K562 (cell line): ENCODE data around the gene DND1. TPM values are rescaled to one million over a fixed set of nuclear protein-coding genes. Genes with fewer than 3 reads are reported as not detected.

Experiments used
- ATF7 ChIP-seq: fragments of 450-650 bp; IDR thresholded peaks from 2 replicates; pipeline ENCODE4 v1.7.1; 2014; ENCODE audit warnings: mild to moderate bottlenecking, moderate library complexity
- CCNT2 ChIP-seq: IDR thresholded peaks from 2 replicates; pipeline ENCODE4 v1.6.1; 2011; ENCODE audit warnings: borderline replicate concordance, low read depth, mild to moderate bottlenecking, moderate library complexity, mixed read lengths, low read length; ENCODE audit not compliant: insufficient read length; ENCODE audit errors: extremely low read depth
- DIDO1 ChIP-seq: fragments of 450-650 bp; IDR thresholded peaks from 2 replicates; pipeline ENCODE4 v1.6.1; 2016; ENCODE audit warnings: low read depth, missing biosample characterization, missing genetic modification characterization
- DNMT1 ChIP-seq: fragments of 450-650 bp; IDR thresholded peaks from 2 replicates; pipeline ENCODE4 v1.6.1; 2016; ENCODE audit warnings: antibody characterized with exemption, mild to moderate bottlenecking
- ERF ChIP-seq: fragments of 450-650 bp; formaldehyde crosslinking; IDR thresholded peaks from 2 replicates; pipeline ENCODE4 v1.4.0; 2020; ENCODE audit warnings: mild to moderate bottlenecking, mixed read lengths
- GATA2 ChIP-seq: sonication (generic); formaldehyde crosslinking; IDR thresholded peaks from 2 replicates; pipeline ENCODE4 v1.4.0; 2020; ENCODE audit warnings: mild to moderate bottlenecking, missing genetic modification reagents
- HCFC1 ChIP-seq: IDR thresholded peaks from 2 replicates; pipeline ENCODE4 v1.6.1; 2012; ENCODE audit warnings: low read depth, low read length, improper control_type of control experiment
- HDAC3 ChIP-seq: fragments of 450-650 bp; IDR thresholded peaks from 2 replicates; pipeline ENCODE4 v1.6.1; 2018; ENCODE audit warnings: borderline replicate concordance, mild to moderate bottlenecking, moderate library complexity; ENCODE audit not compliant: partially characterized antibody
- MEF2D ChIP-seq: conservative IDR thresholded peaks from 2 replicates; pipeline ENCODE4 v1.6.1; 2016; ENCODE audit warnings: low read depth, missing genetic modification characterization, missing compliant biosample characterization
- PHF20 ChIP-seq: fragments of 450-650 bp; IDR thresholded peaks from 2 replicates; pipeline ENCODE4 v1.6.1; 2018; ENCODE audit not compliant: partially characterized antibody
- POLR2B ChIP-seq: fragments of 450-650 bp; IDR thresholded peaks from 2 replicates; pipeline ENCODE4 v1.6.1; 2018; ENCODE audit warnings: low read depth; ENCODE audit not compliant: partially characterized antibody
- POLR2H ChIP-seq: IDR thresholded peaks from 2 replicates; pipeline ENCODE4 v1.6.1; 2016; ENCODE audit warnings: missing genetic modification characterization, low read depth, mild to moderate bottlenecking, control low read depth, missing compliant biosample characterization, moderate library complexity
- RBM34 ChIP-seq: fragments of 200-400 bp; formaldehyde crosslinking; IDR thresholded peaks from 2 replicates; pipeline ENCODE4 v1.6.1; 2018; ENCODE audit warnings: low read length, borderline replicate concordance; ENCODE audit not compliant: insufficient read depth
- SAP30 ChIP-seq: fragments of 200-600 bp; sonication (generic); IDR thresholded peaks from 2 replicates; pipeline ENCODE4 v1.6.1; 2012; ENCODE audit warnings: borderline replicate concordance, low read depth, mild to moderate bottlenecking, moderate library complexity, low read length, control low read depth, inconsistent platforms; ENCODE audit not compliant: insufficient read depth, poor library complexity, severe bottlenecking
- SIN3B ChIP-seq: fragments of 450-650 bp; IDR thresholded peaks from 2 replicates; pipeline ENCODE4 v1.6.1; 2017; ENCODE audit warnings: low read depth, mild to moderate bottlenecking, moderate library complexity
- SMAD4 ChIP-seq: fragments of 250-450 bp; sonication (Bioruptor Pico); conservative IDR thresholded peaks from 2 replicates; pipeline ENCODE4 v1.8.0; 2021; ENCODE audit warnings: inconsistent platforms, mild to moderate bottlenecking, moderate library complexity
- TCF7 ChIP-seq: sonication (generic); IDR thresholded peaks from 2 replicates; pipeline ENCODE4 v1.6.1; 2016; ENCODE audit warnings: antibody characterized with exemption, borderline replicate concordance
- TFAP4 ChIP-seq: sonication (generic); formaldehyde crosslinking; IDR thresholded peaks from 2 replicates; pipeline ENCODE4 v1.8.0; 2022; ENCODE audit warnings: missing genetic modification reagents, mild to moderate bottlenecking, moderate library complexity, borderline replicate concordance
- THRA ChIP-seq: fragments of 450-650 bp; IDR thresholded peaks from 2 replicates; pipeline ENCODE4 v1.6.1; 2017; ENCODE audit warnings: mild to moderate bottlenecking, moderate library complexity
- THRB ChIP-seq: fragments of 450-650 bp; formaldehyde crosslinking; conservative IDR thresholded peaks from 2 replicates; pipeline ENCODE4 v1.4.0; 2022; ENCODE audit warnings: mild to moderate bottlenecking, missing genetic modification characterization
- YY1 ChIP-seq, 3 experiments: IDR thresholded peaks; 2 replicates each; pipeline ENCODE4 v1.6.1; 2011; ENCODE audit warnings: low read length in 2 of 3, mild to moderate bottlenecking in 2 of 3, moderate library complexity in 2 of 3, borderline replicate concordance in 1 of 3, control low read depth in 1 of 3, low read depth in 1 of 3; ENCODE audit not compliant: insufficient read depth in 3 of 3, insufficient replicate concordance in 2 of 3, control insufficient read depth in 1 of 3, insufficient read length in 1 of 3; ENCODE audit errors: extremely low read depth in 1 of 3
- ZBTB8A ChIP-seq: fragments of 450-650 bp; IDR thresholded peaks from 2 replicates; pipeline ENCODE4 v1.6.1; 2018; ENCODE audit warnings: mild to moderate bottlenecking, moderate library complexity; ENCODE audit not compliant: partially characterized antibody
- ZKSCAN3 ChIP-seq: fragments of 250-450 bp; sonication (Bioruptor Pico); IDR thresholded peaks from 2 replicates; pipeline ENCODE4 v1.4.0; 2020
- ZNF75A ChIP-seq: fragments of 450-650 bp; formaldehyde crosslinking; IDR thresholded peaks from 2 replicates; pipeline ENCODE4 v1.4.0; 2020; ENCODE audit warnings: mild to moderate bottlenecking
- polyA plus RNA-seq, 8 experiments: library from polyadenylated mRNA; depleted of rRNA in 4 of 8; stranded (reverse) in 5 of 8; unstranded in 3 of 8; fragments of >200 nt; fragmentation: Nextera tagmentation in 2 of 8; fragmentation: Illumina TruSeq in 1 of 8; extraction: Ambion mirVana in 2 of 8; extraction: Trizol in 1 of 8; gene quantifications; 2 replicates each; pipeline versions ENCODE4 v1.2.1 to v1.2.3, GENCODE V29; 2011 to 2014; ENCODE audit warnings: inconsistent platforms in 1 of 8, missing spikeins in 1 of 8
- total RNA-seq, 7 experiments: library from RNA; depleted of rRNA in 6 of 7; stranded (reverse); fragments of >200 nt in 6 of 7; fragmentation: Illumina TruSeq in 2 of 7; extraction: Trizol in 2 of 7; gene quantifications; 2 replicates each; pipeline versions ENCODE4 v1.2.1 to v1.2.3, GENCODE V29; 2011 to 2021; ENCODE audit warnings: low replicate concordance in 1 of 7

Gene DND1
- total and polyA plus RNA-seq, 9 of the 15 experiments (the other 6 are each of a cell fraction or from before 2014, with no cell fraction given): 0.37 to 2.0 (median 0.90) TPM; not detected in 3

GRCh38 chr5:140664359-140665119, 8.8 kb downstream of the DND1 start, which contains the start of gene WDR55 (continued):
- peak; percentile 99 for TF ChIP-seq THRA
- TF ChIP-seq THRB (CRISPR knock-in tag): peak; percentile 60
- peak; percentile 56; the same call in 1 of the 2 replicates for TF ChIP-seq HCFC1
- peak; percentile 85 for TF ChIP-seq SAP30
- no peak for TF ChIP-seq ZNF75A
- TF ChIP-seq ATF7: peak; percentile 87
- TF ChIP-seq ZBTB8A: no peak
- TF ChIP-seq TFAP4 (CRISPR knock-in tag): peak; percentile 97
- TF ChIP-seq POLR2H (tag): peak; percentile 76
- peak; percentile 79 for TF ChIP-seq PHF20
- peak; percentile 44; the same call in 1 of the 2 replicates for TF ChIP-seq SIN3B
- TF ChIP-seq YY1 (IDR thresholded peaks at IDR 0.05; ENCODE audit: borderline replicate concordance in 1 of 3, control insufficient read depth in 1 of 3, extremely low read depth in 1 of 3, insufficient read depth in 3 of 3, insufficient read length in 1 of 3, insufficient replicate concordance in 2 of 3, low read depth in 1 of 3, low read length in 2 of 3): peak in 1 of 3 experiments; percentile 53
- TF ChIP-seq DIDO1 (tag): 0 out of 2 replicates have a peak, but pooled peaks have one; percentile 12
- 0 out of 2 replicates have a peak, but pooled peaks have one; percentile 17 for TF ChIP-seq TCF7
- TF ChIP-seq HDAC3: peak; percentile 62
- peak; percentile 80 for TF ChIP-seq POLR2B
- TF ChIP-seq GATA2 (CRISPR knock-in tag): peak; percentile 22; the same call in 1 of the 2 replicates
- no peak for TF ChIP-seq ERF (CRISPR knock-in tag)
- TF ChIP-seq ZKSCAN3 (CRISPR knock-in tag): no peak
- peak; percentile 94 for TF ChIP-seq SMAD4 (CRISPR knock-in tag)
- TF ChIP-seq CCNT2: peak; percentile 53
- 0 out of 2 replicates have a peak, but pooled peaks have one; percentile 32 for TF ChIP-seq MEF2D (tag)
- no peak for TF ChIP-seq RBM34
- TF ChIP-seq DNMT1: no peak
